GM12801 (cell line): ENCODE data around the gene ISM1.

ENCODE experiments used
- TF ChIP-seq, protein P1 (sequence below): IDR thresholded peaks from one replicate; pipeline ENCODE4 v1.5.1; 2011; ENCODE audit warnings: control low read depth; ENCODE audit not compliant: insufficient read length; ENCODE audit errors: extremely low read depth

The ISM1 gene

DNA sequence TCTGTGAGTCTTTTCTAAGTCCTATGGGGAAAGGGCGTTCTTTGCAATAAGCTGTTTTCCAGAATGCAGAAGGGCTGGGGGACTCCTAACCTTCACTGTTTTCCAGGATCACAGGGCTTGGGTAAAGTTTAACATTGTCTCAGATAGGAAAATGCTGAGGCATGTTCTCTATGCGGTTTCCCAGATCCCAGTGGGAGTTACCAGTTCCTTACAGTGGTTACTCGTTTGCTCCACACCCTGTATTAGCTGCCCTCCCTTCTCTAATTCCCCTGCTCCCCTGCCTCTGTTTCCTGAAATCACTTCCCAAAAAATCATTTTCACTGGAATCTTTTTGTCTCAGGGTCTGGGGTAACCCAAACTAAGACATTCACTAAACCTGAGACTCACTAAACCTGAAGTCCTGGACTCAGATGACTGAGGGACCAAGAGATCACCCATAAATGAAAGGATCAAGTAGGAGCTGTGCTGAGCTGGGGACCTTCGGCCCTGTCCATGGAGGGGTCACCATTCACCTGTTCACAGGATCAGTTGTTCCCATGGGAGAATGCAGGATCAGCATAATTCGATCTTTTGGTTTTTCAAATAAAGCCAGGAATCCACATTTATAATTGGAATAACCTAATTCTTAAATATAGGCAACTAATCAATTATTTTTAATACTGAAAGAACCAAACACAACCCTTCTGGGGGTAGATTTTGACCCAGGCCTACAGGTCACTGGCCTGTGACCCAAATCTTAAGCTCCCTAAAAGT is 76.2 kb downstream of the ISM1 start:
- TF ChIP-seq, protein P1, sequence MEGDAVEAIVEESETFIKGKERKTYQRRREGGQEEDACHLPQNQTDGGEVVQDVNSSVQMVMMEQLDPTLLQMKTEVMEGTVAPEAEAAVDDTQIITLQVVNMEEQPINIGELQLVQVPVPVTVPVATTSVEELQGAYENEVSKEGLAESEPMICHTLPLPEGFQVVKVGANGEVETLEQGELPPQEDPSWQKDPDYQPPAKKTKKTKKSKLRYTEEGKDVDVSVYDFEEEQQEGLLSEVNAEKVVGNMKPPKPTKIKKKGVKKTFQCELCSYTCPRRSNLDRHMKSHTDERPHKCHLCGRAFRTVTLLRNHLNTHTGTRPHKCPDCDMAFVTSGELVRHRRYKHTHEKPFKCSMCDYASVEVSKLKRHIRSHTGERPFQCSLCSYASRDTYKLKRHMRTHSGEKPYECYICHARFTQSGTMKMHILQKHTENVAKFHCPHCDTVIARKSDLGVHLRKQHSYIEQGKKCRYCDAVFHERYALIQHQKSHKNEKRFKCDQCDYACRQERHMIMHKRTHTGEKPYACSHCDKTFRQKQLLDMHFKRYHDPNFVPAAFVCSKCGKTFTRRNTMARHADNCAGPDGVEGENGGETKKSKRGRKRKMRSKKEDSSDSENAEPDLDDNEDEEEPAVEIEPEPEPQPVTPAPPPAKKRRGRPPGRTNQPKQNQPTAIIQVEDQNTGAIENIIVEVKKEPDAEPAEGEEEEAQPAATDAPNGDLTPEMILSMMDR = no peak

GRCh38 chr20:13298692-13299373 is 77.8 kb downstream of the ISM1 start:
- TF ChIP-seq, protein P1 = no peak

DNA sequence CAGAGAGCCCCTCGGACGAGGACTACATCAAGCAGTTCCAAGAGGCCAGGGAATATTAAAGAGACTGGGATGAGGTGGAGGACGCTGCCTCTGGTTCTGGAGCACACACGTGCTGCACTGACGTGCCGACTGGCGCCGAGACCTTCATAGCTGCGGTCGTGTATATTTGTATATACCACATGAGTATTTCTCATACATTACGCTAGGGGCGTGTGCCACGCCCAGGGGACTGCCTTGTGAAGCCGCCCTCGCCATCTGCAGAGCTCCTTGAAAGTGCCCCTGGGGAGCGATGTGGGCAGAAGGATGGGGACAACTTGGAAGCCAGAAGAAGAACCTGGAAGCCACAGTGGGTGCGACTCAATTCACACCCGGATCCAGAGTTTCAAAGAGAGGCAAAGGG is 78.3 kb downstream of the ISM1 start:
- TF ChIP-seq, protein P1 = no peak

DNA sequence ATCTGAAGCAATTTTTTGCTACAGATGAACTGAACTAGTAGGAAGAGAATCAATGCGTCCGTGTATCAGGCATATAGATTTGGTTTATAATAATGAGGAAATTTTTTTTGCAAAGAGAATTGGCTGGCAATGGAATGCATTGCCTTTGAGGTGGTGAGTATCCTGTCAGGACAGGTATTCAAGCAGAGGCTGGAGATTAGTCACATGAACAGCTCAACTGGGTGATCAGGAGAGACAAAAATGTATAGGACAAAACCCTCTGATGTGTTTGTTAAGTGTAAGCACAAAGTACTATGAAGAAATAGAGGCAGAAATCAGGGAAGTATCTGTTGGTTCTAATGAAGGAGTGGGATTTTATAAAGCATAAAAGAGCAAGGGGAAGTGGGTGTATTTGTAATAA is 80.5 kb downstream of the ISM1 start:
- TF ChIP-seq, protein P1 = no peak

GRCh38 chr20:13302647-13303450 is 81.8 kb downstream of the ISM1 start:
- TF ChIP-seq, protein P1 = no peak

GRCh38 chr20:13305284-13305683 is 84.2 kb downstream of the ISM1 start:
- TF ChIP-seq, protein P1 = no peak

GRCh38 chr20:13307562-13308163 is 86.6 kb downstream of the ISM1 start:
- TF ChIP-seq, protein P1 = no peak
